NOMO-1 treated with DMSO at 0.1 percent for 48 hours (cell line): Measurements from ENCODE around the gene DMRT3.

Experiments used
- DNase-seq: peaks from one replicate; lab custom pipeline; 2025; ENCODE audit not compliant: unreplicated experiment; lab: John Stamatoyannopoulos, UW

The DMRT3 gene

GRCh38 chr9:970151-970996 lies 6.1 kb upstream of the DMRT3 start:
- no peak for DNase-seq

GRCh38 chr9:971901-972500 lies 4.5 kb upstream of the DMRT3 start:
- DNase-seq: no peak

GRCh38 chr9:972501-973294 lies 3.8 kb upstream of the DMRT3 start:
- DNase-seq: no peak

- DNase-seq: no peak
These were observed 3.1 kb upstream of the DMRT3 start for GRCh38 chr9:973295-973834.

- no peak for DNase-seq
These were observed 2.1 kb upstream of the DMRT3 start for GRCh38 chr9:974031-974995.

GRCh38 chr9:974996-975739 lies 1.3 kb upstream of the DMRT3 start:
- no peak for DNase-seq

- no peak for DNase-seq
These were observed 656 bp upstream of the DMRT3 start for GRCh38 chr9:975740-976257.

GRCh38 chr9:976943-977837 lies 735 bp downstream of the DMRT3 start:
- no peak for DNase-seq

- DNase-seq: no peak
These were observed 1.7 kb downstream of the DMRT3 start for GRCh38 chr9:977838-978830.

GRCh38 chr9:979983-980382 lies 3.5 kb downstream of the DMRT3 start:
- no peak for DNase-seq

GRCh38 chr9:980640-981039 lies 4.2 kb downstream of the DMRT3 start:
- no peak for DNase-seq

GRCh38 chr9:981491-981898 lies 5.0 kb downstream of the DMRT3 start:
- DNase-seq: no peak

GRCh38 chr9:982394-983230 lies 6.2 kb downstream of the DMRT3 start:
- DNase-seq: peak; percentile 45

- DNase-seq: peak; percentile 38
These were observed 17.6 kb downstream of the DMRT3 start for GRCh38 chr9:994005-994404.

- no peak for DNase-seq
These were observed 18.7 kb downstream of the DMRT3 start for GRCh38 chr9:995192-995591.

- no peak for DNase-seq
These were observed 19.3 kb downstream of the DMRT3 start for GRCh38 chr9:995781-996180.
